ENCODE measurements around the gene SARNP. TPM values are rescaled to one million over a fixed set of nuclear protein-coding genes. Genes with fewer than 3 reads are reported as not detected.

SARNP gene
- total RNA-seq: 92.3 and 122 TPM in 2 replicates

GRCh38 chr12:55817345-55818139 is at the start of gene SARNP, which contains the start of gene ORMDL2:
Gene SARNP, minus strand, starts transcription at chr12:55817724. Its CDS starts 23 bp downstream, at chr12:55817701.
Gene ORMDL2, plus strand, starts transcription at chr12:55818041. Its CDS starts 959 bp downstream, at chr12:55819000.

GRCh38 chr12:55842681-55843429 is 25.3 kb upstream of the SARNP start, which contains the start of gene MMP19:
Gene MMP19, minus strand, starts transcription at chr12:55842936. Its CDS starts 106 bp downstream, at chr12:55842830.

GRCh38 chr12:55742719-55743405 is 74.7 kb downstream of the SARNP start, which contains the start of gene GDF11:
Gene GDF11, plus strand, starts transcription at chr12:55743122. Its CDS starts 195 bp downstream, at chr12:55743317.

GRCh38 chr12:55728939-55729818 is 88.3 kb downstream of the SARNP start, which contains the start of gene CD63:
Gene CD63, minus strand, starts transcription at chr12:55729009. Its CDS starts 668 bp downstream, at chr12:55728341.

GRCh38 chr12:55720071-55720564 is 97.4 kb downstream of the SARNP start, which contains the start of gene RDH5:
Gene RDH5, plus strand, starts transcription at chr12:55720393. Its CDS starts 792 bp downstream, at chr12:55721185.

GRCh38 chr12:55715833-55716581 is 101.5 kb downstream of the SARNP start, which contains the start of gene BLOC1S1:
Gene BLOC1S1, plus strand, starts transcription at chr12:55716046. Its CDS starts 6 bp downstream, at chr12:55716052.

GRCh38 chr12:55707841-55708694 is 109.5 kb downstream of the SARNP start, which contains the start of gene ITGA7:
Gene ITGA7, minus strand, starts transcription at chr12:55707904. Its CDS starts 222 bp downstream, at chr12:55707682.

Other genes starting within 250 kb of the SARNP start
- not detected in 2 replicates for gene OR2AP1, start 245.3 kb downstream of the SARNP start, total RNA-seq
- not detected in 2 replicates for gene OR10P1, start 180.8 kb downstream of the SARNP start, total RNA-seq
- 1.2 and 1.8 TPM in 2 replicates for gene ITGA7, start 109.8 kb downstream of the SARNP start, total RNA-seq
- gene BLOC1S1, start 101.7 kb downstream of the SARNP start, total RNA-seq: 153 and 189 TPM in 2 replicates
- 6.3 and 9.7 TPM in 2 replicates for gene RDH5, start 97.3 kb downstream of the SARNP start, total RNA-seq
- gene CD63, start 88.7 kb downstream of the SARNP start, total RNA-seq: 1,567 and 1,598 TPM in 2 replicates
- gene GDF11, start 74.6 kb downstream of the SARNP start, total RNA-seq: 13.3 and 15.9 TPM in 2 replicates
- 36.2 and 41.5 TPM in 2 replicates for gene ORMDL2, start 317 bp upstream of the SARNP start, total RNA-seq
- 37.7 and 41.5 TPM in 2 replicates for gene DNAJC14, start 11.9 kb upstream of the SARNP start, total RNA-seq
- 35.8 and 37.5 TPM in 2 replicates for gene MMP19, start 25.2 kb upstream of the SARNP start, total RNA-seq
- gene PYM1, start 110.2 kb upstream of the SARNP start, total RNA-seq: 46.4 and 54.8 TPM in 2 replicates
- 19.9 and 32.4 TPM in 2 replicates for gene DGKA, start 113.4 kb upstream of the SARNP start, total RNA-seq
- 0.58 and 0.71 TPM in 2 replicates for gene PMEL, start 148.3 kb upstream of the SARNP start, total RNA-seq
- 35.3 and 39.8 TPM in 2 replicates for gene CDK2, start 149.1 kb upstream of the SARNP start, total RNA-seq
- 58.8 and 63.6 TPM in 2 replicates for gene RAB5B, start 156.4 kb upstream of the SARNP start, total RNA-seq
- gene SUOX, start 179.6 kb upstream of the SARNP start, total RNA-seq: 21.8 and 43.0 TPM in 2 replicates
- gene IKZF4, start 203.3 kb upstream of the SARNP start, total RNA-seq: 0.89 and 2.6 TPM in 2 replicates
- 1,394 and 2,798 TPM in 2 replicates for gene RPS26, start 224.2 kb upstream of the SARNP start, total RNA-seq

Data from myometrial cell (primary cell).